Measurements from ENCODE around the gene THBS4. TPM values are rescaled to one million over a fixed set of nuclear protein-coding genes. Genes with fewer than 3 reads are reported as not detected.

THBS4 gene
- total RNA-seq, 4 donors from 2014 or later: 1.0 to 2.1 TPM; not detected in 2

DNA sequence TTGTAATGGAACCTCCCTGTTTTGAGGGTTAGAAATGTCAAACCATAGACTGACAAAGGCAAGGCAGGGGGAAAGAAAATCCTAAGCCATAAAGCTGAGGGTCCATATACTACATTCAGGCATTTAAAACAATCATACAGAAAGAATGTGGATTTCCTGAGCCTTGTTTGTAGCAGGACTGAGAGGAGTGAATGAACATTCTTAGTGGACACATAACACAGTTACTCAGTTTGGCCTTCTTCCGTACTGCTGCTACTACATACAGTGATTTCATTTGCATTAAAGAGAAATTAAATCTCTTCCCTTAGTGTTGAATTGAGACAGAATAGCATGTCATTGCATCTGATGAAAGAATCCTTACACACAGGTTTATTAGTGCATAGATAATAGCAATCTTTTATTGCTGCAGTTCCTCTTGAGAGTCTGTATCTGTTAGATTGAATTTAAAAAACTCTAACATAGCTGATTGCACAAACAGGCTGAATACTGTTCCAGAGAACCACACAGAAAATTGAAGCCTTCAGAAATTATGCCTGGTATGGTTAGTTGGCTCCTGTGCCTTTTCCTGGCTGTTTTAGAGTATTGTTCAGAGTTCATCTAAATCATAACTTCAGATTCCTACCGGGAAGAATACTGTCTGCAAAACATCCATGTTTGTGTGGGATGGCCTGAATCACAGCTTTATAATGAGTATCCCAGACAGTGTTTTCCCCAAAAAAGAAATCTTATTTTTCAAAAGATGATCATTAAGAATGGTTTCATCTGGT lies 42.1 kb upstream of the THBS4 start:
- no peak for DNase-seq
- Histone ChIP-seq H3K4me1 (peaks cover 0 to 11% (median 3%) of the 10 kb centered on the region in 4 donors), H3K4me3 (no peak overlapping the region), H3K27ac (no peak overlapping the region), H3K36me3 (peaks cover 0 to 7% (median 0%) of the 10 kb centered on the region in 3 donors), H3K9me3 (no peaks in the 10 kb centered on the region), H3K27me3 (no peaks in the 10 kb centered on the region)
- no peak for TF ChIP-seq POLR2A (IDR thresholded peaks at IDR 0.05)
- TF ChIP-seq, protein P1, sequence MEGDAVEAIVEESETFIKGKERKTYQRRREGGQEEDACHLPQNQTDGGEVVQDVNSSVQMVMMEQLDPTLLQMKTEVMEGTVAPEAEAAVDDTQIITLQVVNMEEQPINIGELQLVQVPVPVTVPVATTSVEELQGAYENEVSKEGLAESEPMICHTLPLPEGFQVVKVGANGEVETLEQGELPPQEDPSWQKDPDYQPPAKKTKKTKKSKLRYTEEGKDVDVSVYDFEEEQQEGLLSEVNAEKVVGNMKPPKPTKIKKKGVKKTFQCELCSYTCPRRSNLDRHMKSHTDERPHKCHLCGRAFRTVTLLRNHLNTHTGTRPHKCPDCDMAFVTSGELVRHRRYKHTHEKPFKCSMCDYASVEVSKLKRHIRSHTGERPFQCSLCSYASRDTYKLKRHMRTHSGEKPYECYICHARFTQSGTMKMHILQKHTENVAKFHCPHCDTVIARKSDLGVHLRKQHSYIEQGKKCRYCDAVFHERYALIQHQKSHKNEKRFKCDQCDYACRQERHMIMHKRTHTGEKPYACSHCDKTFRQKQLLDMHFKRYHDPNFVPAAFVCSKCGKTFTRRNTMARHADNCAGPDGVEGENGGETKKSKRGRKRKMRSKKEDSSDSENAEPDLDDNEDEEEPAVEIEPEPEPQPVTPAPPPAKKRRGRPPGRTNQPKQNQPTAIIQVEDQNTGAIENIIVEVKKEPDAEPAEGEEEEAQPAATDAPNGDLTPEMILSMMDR (IDR thresholded peaks at IDR 0.05): no peak

DNA sequence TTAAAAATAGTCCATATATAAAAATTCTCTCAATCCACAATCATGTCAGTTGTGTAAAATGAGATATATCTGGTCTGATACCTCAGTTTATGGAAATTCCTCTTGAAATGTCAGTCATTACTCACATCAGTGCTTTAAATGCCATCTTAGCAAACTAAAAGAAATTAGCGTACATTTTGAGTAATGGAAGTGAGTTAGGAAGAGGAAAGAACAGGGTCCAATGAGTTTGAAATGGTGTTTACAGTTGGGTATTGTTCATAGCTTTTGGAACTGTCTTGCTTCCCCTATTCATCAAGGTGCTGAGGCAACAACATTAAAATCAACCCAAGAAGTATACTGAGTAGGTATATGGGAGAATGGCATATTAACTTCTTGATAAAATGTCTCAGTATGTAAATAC lies 35.4 kb upstream of the THBS4 start:
- TF ChIP-seq POLR2A (IDR thresholded peaks at IDR 0.05): no peak
- TF ChIP-seq, protein P1 (IDR thresholded peaks at IDR 0.05): no peak
- no peak for DNase-seq
- H3K27ac ChIP-seq: no peak overlapping the region

DNA sequence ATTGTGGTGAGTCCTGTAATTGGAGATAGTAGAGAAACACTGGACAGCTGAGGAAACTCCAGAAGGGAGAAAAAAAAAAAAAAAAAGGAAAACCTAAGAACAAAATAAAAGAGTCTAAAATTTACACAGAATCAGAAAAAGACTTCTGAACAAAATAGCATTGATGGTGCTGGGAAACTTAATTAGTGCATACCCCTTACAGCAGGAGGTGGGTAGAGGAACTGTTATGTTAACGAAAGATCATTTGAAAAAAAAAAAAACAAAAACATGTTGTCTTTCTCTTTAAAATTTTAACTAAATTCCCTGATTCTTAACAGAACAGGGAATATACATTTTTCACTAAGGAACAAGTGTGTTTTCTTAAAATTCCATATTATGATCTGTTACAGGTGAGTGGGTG lies 32.5 kb upstream of the THBS4 start:
- Histone ChIP-seq H3K9me3 (no peaks in the 10 kb centered on the region), H3K27ac (no peak overlapping the region), H3K4me1 (no peaks in the 10 kb centered on the region), H3K36me3 (no peaks in the 10 kb centered on the region), H3K4me3 (no peak overlapping the region), H3K27me3 (no peaks in the 10 kb centered on the region)
- no peak for TF ChIP-seq POLR2A (IDR thresholded peaks at IDR 0.05)
- TF ChIP-seq, protein P1 (IDR thresholded peaks at IDR 0.05): no peak
- no peak for DNase-seq

More for the DNA sequence above, 35.4 kb upstream of the THBS4 start:
- Histone ChIP-seq H3K9me3 (no peaks in the 10 kb centered on the region), H3K27me3 (no peaks in the 10 kb centered on the region), H3K4me3 (no peak overlapping the region), H3K36me3 (no peaks in the 10 kb centered on the region), H3K4me1 (no peaks in the 10 kb centered on the region)

DNA sequence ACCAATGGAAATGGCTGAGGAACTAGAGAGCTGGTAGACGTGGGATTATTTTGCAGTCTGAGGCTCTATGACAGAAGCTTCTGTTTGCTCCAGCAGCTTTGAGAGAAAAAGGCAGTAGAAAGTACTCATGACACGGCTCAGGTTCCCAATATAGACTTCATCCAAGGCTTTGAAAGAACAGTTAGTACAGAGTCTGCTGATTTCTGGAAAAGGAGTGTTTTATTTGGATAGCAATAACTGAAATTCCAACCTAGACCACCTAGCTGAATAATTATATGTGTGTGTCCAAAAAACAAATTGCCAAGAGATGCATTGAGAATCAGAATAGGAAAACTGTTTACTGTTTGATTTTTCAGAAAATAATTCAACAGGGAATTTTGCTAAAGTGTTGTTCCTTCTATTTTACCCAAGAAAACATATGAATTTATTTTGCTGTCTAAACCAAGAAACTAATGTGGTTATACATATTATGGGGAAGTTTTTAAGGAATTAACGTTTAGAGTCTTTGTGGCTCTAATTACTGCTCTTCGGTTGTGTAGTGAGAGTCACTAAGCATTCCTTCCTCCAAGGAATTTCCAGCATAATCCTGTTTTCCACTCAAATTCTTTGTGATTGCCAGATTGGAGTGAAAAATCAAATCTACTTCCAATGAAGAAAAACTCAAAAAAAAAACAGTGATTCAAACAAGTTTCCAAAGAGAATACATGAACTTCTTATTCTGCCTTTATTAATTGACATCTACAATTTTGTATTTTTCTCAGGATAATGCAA lies 26.0 kb upstream of the THBS4 start:
- no peak for TF ChIP-seq POLR2A (IDR thresholded peaks at IDR 0.05)
- TF ChIP-seq, protein P1 (IDR thresholded peaks at IDR 0.05): no peak
- Histone ChIP-seq H3K4me3 (no peak overlapping the region), H3K36me3 (no peaks in the 10 kb centered on the region), H3K9me3 (no peaks in the 10 kb centered on the region), H3K27ac (no peak overlapping the region), H3K4me1 (no peaks in the 10 kb centered on the region), H3K27me3 (no peaks in the 10 kb centered on the region)
- no peak for DNase-seq

DNA sequence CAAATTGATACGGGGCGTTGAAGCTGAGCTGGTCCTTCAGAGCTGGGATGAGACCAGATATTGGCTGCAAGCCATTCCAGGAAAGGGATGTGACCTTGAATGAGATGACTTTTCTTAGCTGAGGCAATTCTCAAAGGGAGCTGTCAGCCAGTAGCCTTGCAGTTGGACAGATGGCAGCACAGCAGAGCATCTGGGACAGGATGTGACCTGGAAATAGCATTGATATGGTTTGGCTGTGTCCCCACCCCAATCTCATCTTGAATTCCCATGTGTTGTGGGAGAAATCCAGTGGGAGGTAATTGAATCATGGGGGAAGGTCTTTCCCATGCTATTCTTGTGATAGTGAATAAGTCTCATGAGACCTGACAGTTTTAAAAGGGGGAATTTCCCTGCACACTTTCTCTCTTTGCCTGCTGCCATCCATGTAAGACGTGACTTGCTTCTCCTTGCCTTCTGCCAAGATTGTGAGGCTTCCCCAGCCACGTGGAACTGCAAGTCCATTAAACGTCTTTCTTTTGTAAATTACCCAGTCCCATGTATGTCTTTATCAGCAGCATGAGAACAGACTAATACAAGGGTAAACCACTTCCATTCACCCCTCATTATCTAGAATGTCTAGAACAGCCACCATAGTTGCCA lies 24.3 kb upstream of the THBS4 start:
- Histone ChIP-seq H3K36me3 (no peaks in the 10 kb centered on the region), H3K27ac (no peak overlapping the region), H3K9me3 (no peaks in the 10 kb centered on the region), H3K27me3 (no peaks in the 10 kb centered on the region), H3K4me3 (no peak overlapping the region), H3K4me1 (no peaks in the 10 kb centered on the region)
- TF ChIP-seq, protein P1 (IDR thresholded peaks at IDR 0.05): no peak
- no peak for TF ChIP-seq POLR2A (IDR thresholded peaks at IDR 0.05)
- DNase-seq: no peak

All from Peyer's patch (tissue), 4 donors.